HepG2 (cell line): Measurements from ENCODE around the gene PTPRC. TPM values are rescaled to one million over a fixed set of nuclear protein-coding genes. Genes with fewer than 3 reads are reported as not detected.

Experiments
- ATAC-seq: fragments of 200-7000 bp; cut with Tn5 transposase; 3 replicates; pipeline ENCODE4 v1.9.1; 2020; ENCODE audit warnings: mild to moderate bottlenecking, moderate library complexity
- BruUV-seq: library from RNA; stranded (reverse); fragments of 400-500 nt; replicated peaks from 2 replicates; lab custom pipeline; 2021; lab: Mats Ljungman, UMichigan
- CTCF ChIA-PET: fragments of 300-600 bp; formaldehyde crosslinking; extraction: SDS; loops from one replicate; lab custom pipeline; 2021; ENCODE audit warnings: low total read pairs, inconsistent platforms, low intra/inter-chr PET ratio; lab: Yijun Ruan, JAX
- POLR2A ChIA-PET: fragments of 350-600 bp; sonication (Branson Sonifier 250); formaldehyde crosslinking; loops from one replicate; lab custom pipeline; 2020; ENCODE audit warnings: antibody characterized with exemption, inconsistent platforms; lab: Yijun Ruan, JAX
- DNase-seq: peaks from one replicate; pipeline ENCODE4 v3.0.0-alpha.2; 2015; ENCODE audit warnings: low spot score
- FAIRE-seq: peaks from 3 replicates; lab custom pipeline; 2011; peaks lifted over from hg19 to GRCh38; lab: Jason Lieb, UNC
- H2AFZ ChIP-seq: one replicate; pipeline ENCODE4 v1.6.1; 2011; ENCODE audit warnings: low read length, inconsistent platforms
- H3K27ac ChIP-seq: fragments of 300-600 bp; 3 replicates; pipeline ENCODE4 v1.8.0; 2011; ENCODE audit warnings: mixed run types, mild to moderate bottlenecking, mixed read lengths, low read length, inconsistent platforms; ENCODE audit not compliant: insufficient read depth; ENCODE audit errors: extremely low read length
- H3K27me3 ChIP-seq, 2 experiments: fragments of 200-600 bp in 1 of 2; 2 replicates in 1 of 2; 3 replicates in 1 of 2; pipeline versions ENCODE4 v1.6.0 to v1.8.0; 2011; ENCODE audit warnings: low read length in 2 of 2, mild to moderate bottlenecking in 2 of 2, moderate library complexity in 2 of 2, inconsistent platforms in 1 of 2; ENCODE audit not compliant: insufficient read depth in 2 of 2, control insufficient read depth in 1 of 2
- H3K36me3 ChIP-seq, 2 experiments: fragments of 200-600 bp in 1 of 2; replicated peaks in 1 of 2; 2 replicates in 1 of 2; 3 replicates in 1 of 2; pipeline versions ENCODE4 v1.5.1 to v1.8.0; 2011; ENCODE audit warnings: low read length in 2 of 2, inconsistent platforms in 1 of 2; ENCODE audit not compliant: insufficient read depth in 2 of 2, control insufficient read depth in 1 of 2
- H3K4me1 ChIP-seq: 2 replicates; pipeline ENCODE4 v1.5.1; 2012; ENCODE audit warnings: low read length, inconsistent platforms; ENCODE audit not compliant: insufficient read depth
- H3K4me2 ChIP-seq: 2 replicates; pipeline ENCODE4 v1.6.0; 2011; ENCODE audit warnings: low read depth, low read length, inconsistent platforms
- H3K4me3 ChIP-seq, 3 experiments: fragments of 200-600 bp in 1 of 3; sonication (generic), shearing (Covaris generic) in 1 of 3; replicated peaks in 1 of 3; 2 replicates each; pipeline ENCODE4 v1.5.1; 2011 to 2016; ENCODE audit warnings: low read length in 3 of 3, inconsistent platforms in 2 of 3, low read depth in 2 of 3, mild to moderate bottlenecking in 2 of 3, control low read depth in 1 of 3, mixed read lengths in 1 of 3; ENCODE audit not compliant: insufficient read depth in 1 of 3
- H3K79me2 ChIP-seq: one replicate; pipeline ENCODE4 v1.6.1; 2011; ENCODE audit warnings: low read length, inconsistent platforms; ENCODE audit not compliant: insufficient read depth
- H3K9ac ChIP-seq: 2 replicates; pipeline ENCODE4 v1.6.0; 2011; ENCODE audit warnings: mild to moderate bottlenecking, low read depth, low read length, inconsistent platforms; ENCODE audit not compliant: insufficient read depth
- H3K9me3 ChIP-seq: 2 replicates; pipeline ENCODE4 v1.5.1; 2012; ENCODE audit warnings: mild to moderate bottlenecking, low read length
- H4K20me1 ChIP-seq: 2 replicates; pipeline ENCODE4 v1.6.0; 2011; ENCODE audit warnings: inconsistent platforms, mild to moderate bottlenecking, low read length, moderate library complexity; ENCODE audit not compliant: insufficient read depth
- GTF3A ChIP-seq: sonication (generic); formaldehyde crosslinking; conservative IDR thresholded peaks from 2 replicates; pipeline ENCODE4 v1.4.0; 2020; ENCODE audit warnings: mild to moderate bottlenecking, missing genetic modification reagents
- HOXA9 ChIP-seq: sonication (generic); formaldehyde crosslinking; IDR thresholded peaks from 2 replicates; pipeline ENCODE4 v1.8.1; 2022; ENCODE audit warnings: missing genetic modification reagents, mild to moderate bottlenecking, moderate library complexity, borderline replicate concordance
- MXD1 ChIP-seq: sonication (generic); formaldehyde crosslinking; IDR thresholded peaks from 2 replicates; pipeline ENCODE4 v1.4.0; 2020; ENCODE audit warnings: mild to moderate bottlenecking, missing genetic modification reagents
- THAP8 ChIP-seq: sonication (generic); formaldehyde crosslinking; IDR thresholded peaks from 2 replicates; pipeline ENCODE4 v1.5.1; 2020; ENCODE audit warnings: missing genetic modification reagents, mild to moderate bottlenecking, borderline replicate concordance
- YEATS2 ChIP-seq: sonication (generic); formaldehyde crosslinking; IDR thresholded peaks from 2 replicates; pipeline ENCODE4 v1.4.0; 2020; ENCODE audit warnings: missing genetic modification reagents, borderline replicate concordance
- ZBTB8A ChIP-seq: sonication (generic); formaldehyde crosslinking; IDR thresholded peaks from 2 replicates; pipeline ENCODE4 v1.4.0; 2020; ENCODE audit warnings: mild to moderate bottlenecking, low read depth, missing genetic modification reagents, borderline replicate concordance
- ZNF282 ChIP-seq: fragments of 450-650 bp; IDR thresholded peaks from 2 replicates; pipeline ENCODE4 v1.6.1; 2018; ENCODE audit not compliant: partially characterized antibody
- ZNF558 ChIP-seq: sonication (generic); formaldehyde crosslinking; IDR thresholded peaks from 2 replicates; pipeline ENCODE4 v1.9.0; 2022; ENCODE audit warnings: mild to moderate bottlenecking, missing genetic modification reagents, borderline replicate concordance
- ZNF562 ChIP-seq: sonication (generic); formaldehyde crosslinking; IDR thresholded peaks from 2 replicates; pipeline ENCODE4 v1.8.0; 2022; ENCODE audit warnings: missing genetic modification reagents, borderline replicate concordance
- ZNF670 ChIP-seq: sonication (generic); formaldehyde crosslinking; IDR thresholded peaks from 2 replicates; pipeline ENCODE4 v1.8.0; 2022; ENCODE audit warnings: mild to moderate bottlenecking, missing genetic modification reagents, borderline replicate concordance
- in situ Hi-C: cut with HindIII; loops from 2 replicates; pipeline ENCODE4 v1.10.0; 2017; ENCODE audit warnings: low pct_unique_long_range_greater_than_20kb; ENCODE audit not compliant: extremely low pct_ligation_motif_present
- intact Hi-C: fragments of 100-400 bp; cut with micrococcal nuclease; formaldehyde crosslinking; loops from one replicate; pipeline ENCODE4 v1.10.0; 2022; ENCODE audit not compliant: unreplicated experiment
- polyA plus RNA-seq, 8 experiments: library from polyadenylated mRNA; depleted of rRNA in 3 of 8; stranded (reverse) in 7 of 8; unstranded in 1 of 8; fragments of >200 nt; fragmentation: Illumina TruSeq in 4 of 8; extraction: Trizol in 4 of 8; gene quantifications; 2 replicates each; pipeline versions ENCODE4 v1.2.1 to v1.2.3, GENCODE V29; 2011 to 2016; ENCODE audit warnings: low read depth in 4 of 8, missing spikeins in 1 of 8, mixed read lengths in 1 of 8; ENCODE audit not compliant: insufficient read depth in 1 of 8
- total RNA-seq, 5 experiments: library from RNA; depleted of rRNA; stranded (reverse); fragments of >200 nt; fragmentation: Illumina TruSeq; extraction: Trizol; gene quantifications; 2 replicates each; pipeline ENCODE4 v1.2.3, GENCODE V29; 2016; ENCODE audit warnings: low read depth in 1 of 5
- TF ChIP-seq, protein P1 (sequence below): sonication (generic); formaldehyde crosslinking; conservative IDR thresholded peaks from 2 replicates; pipeline ENCODE4 v1.4.0; 2020; ENCODE audit warnings: mild to moderate bottlenecking, missing genetic modification reagents, moderate library complexity

Gene PTPRC
- total and polyA plus RNA-seq, 2 of the 13 experiments (the other 11 are each of a cell fraction or from before 2014, with no cell fraction given) = not detected

DNA sequence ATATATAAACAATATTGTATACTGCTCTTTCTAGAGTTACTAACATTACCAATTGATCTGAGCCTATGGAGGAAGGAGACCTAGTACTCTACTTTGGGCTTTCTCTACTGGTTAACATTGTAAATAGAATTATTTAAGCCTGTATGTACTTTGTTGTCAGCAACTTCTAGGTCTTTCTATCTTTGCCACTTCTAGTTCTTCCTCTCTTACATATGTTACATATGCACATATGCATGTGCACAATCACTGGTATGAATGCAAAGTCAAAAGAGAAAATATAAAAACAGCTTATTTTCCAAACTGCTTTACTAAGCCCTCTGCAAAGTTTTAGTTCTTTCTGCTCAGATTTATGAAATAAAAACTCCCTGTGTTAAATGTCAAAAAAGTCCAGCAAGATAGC is 84.3 kb downstream of the PTPRC start:
- intact Hi-C loops = no loop called here
- Histone ChIP-seq H3K9ac (no peak overlapping the region), H3K79me2 (no peaks in the 10 kb centered on the region), H3K27ac (no peak overlapping the region), H3K4me2 (no peak overlapping the region), H3K9me3 (no peaks in the 10 kb centered on the region), H3K4me3 (no peak overlapping the region), H3K36me3 (no peaks in the 10 kb centered on the region), H3K4me1 (no peaks in the 10 kb centered on the region), H3K27me3 (no peaks in the 10 kb centered on the region; a peak in 1 of 5 replicates), H4K20me1 (no peaks in the 10 kb centered on the region), H2AFZ (no peak overlapping the region)
- ChIA-PET CTCF (no interaction called here), POLR2A (no interaction called here)
- FAIRE-seq (no peak), ATAC-seq (no peak), DNase-seq (no peak)
- BruUV-seq = no TSS peak
- TF ChIP-seq ZNF558 (CRISPR knock-in tag) (no peak), MXD1 (CRISPR knock-in tag) (no peak), ZBTB8A (no peak), ZNF562 (CRISPR knock-in tag) (no peak), HOXA9 (no peak), THAP8 (CRISPR knock-in tag) (no peak), YEATS2 (no peak), GTF3A (no peak), ZNF670 (CRISPR knock-in tag) (no peak), ZNF282 (no peak)
- TF ChIP-seq, protein P1, sequence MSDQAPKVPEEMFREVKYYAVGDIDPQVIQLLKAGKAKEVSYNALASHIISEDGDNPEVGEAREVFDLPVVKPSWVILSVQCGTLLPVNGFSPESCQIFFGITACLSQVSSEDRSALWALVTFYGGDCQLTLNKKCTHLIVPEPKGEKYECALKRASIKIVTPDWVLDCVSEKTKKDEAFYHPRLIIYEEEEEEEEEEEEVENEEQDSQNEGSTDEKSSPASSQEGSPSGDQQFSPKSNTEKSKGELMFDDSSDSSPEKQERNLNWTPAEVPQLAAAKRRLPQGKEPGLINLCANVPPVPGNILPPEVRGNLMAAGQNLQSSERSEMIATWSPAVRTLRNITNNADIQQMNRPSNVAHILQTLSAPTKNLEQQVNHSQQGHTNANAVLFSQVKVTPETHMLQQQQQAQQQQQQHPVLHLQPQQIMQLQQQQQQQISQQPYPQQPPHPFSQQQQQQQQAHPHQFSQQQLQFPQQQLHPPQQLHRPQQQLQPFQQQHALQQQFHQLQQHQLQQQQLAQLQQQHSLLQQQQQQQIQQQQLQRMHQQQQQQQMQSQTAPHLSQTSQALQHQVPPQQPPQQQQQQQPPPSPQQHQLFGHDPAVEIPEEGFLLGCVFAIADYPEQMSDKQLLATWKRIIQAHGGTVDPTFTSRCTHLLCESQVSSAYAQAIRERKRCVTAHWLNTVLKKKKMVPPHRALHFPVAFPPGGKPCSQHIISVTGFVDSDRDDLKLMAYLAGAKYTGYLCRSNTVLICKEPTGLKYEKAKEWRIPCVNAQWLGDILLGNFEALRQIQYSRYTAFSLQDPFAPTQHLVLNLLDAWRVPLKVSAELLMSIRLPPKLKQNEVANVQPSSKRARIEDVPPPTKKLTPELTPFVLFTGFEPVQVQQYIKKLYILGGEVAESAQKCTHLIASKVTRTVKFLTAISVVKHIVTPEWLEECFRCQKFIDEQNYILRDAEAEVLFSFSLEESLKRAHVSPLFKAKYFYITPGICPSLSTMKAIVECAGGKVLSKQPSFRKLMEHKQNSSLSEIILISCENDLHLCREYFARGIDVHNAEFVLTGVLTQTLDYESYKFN (CRISPR knock-in tag) = no peak
- in situ Hi-C loops = no loop called here
